HepG2 (cell line): ENCODE measurements around the gene RPS2. TPM values are rescaled to one million over a fixed set of nuclear protein-coding genes. Genes with fewer than 3 reads are reported as not detected.
A peak's percentile ranks its signal among the peaks of the same experiment; 100 is the strongest.

Experiments used
- DR1 ChIP-seq: sonication (generic); formaldehyde crosslinking; IDR thresholded peaks from 2 replicates; pipeline ENCODE4 v1.8.0; 2021; ENCODE audit warnings: mild to moderate bottlenecking, missing genetic modification reagents, inconsistent platforms
- ERF ChIP-seq: IDR thresholded peaks from 2 replicates; pipeline ENCODE4 v1.6.1; 2018; ENCODE audit warnings: missing biosample characterization, missing genetic modification reagents
- FOXO1 ChIP-seq: sonication (generic); formaldehyde crosslinking; IDR thresholded peaks from 2 replicates; pipeline ENCODE4 v1.4.0; 2020; ENCODE audit warnings: missing genetic modification reagents
- HMG20B ChIP-seq: conservative IDR thresholded peaks from 2 replicates; pipeline ENCODE4 v1.6.1; 2016; ENCODE audit warnings: missing genetic modification reagents, missing compliant biosample characterization
- NPAS2 ChIP-seq: sonication (generic); formaldehyde crosslinking; IDR thresholded peaks from 2 replicates; pipeline ENCODE4 v1.8.0; 2022; ENCODE audit warnings: mild to moderate bottlenecking, missing genetic modification reagents, borderline replicate concordance
- REL ChIP-seq: sonication (generic); formaldehyde crosslinking; conservative IDR thresholded peaks from 2 replicates; pipeline ENCODE4 v1.8.0; 2022; ENCODE audit warnings: mild to moderate bottlenecking, missing genetic modification reagents, moderate library complexity
- SP5 ChIP-seq: IDR thresholded peaks from 2 replicates; pipeline ENCODE4 v1.6.1; 2016; ENCODE audit warnings: low read depth, borderline replicate concordance
- TEAD2 ChIP-seq: sonication (generic); formaldehyde crosslinking; IDR thresholded peaks from 2 replicates; pipeline ENCODE4 v1.9.0; 2021; ENCODE audit warnings: missing genetic modification reagents
- ZNF251 ChIP-seq: sonication (generic); formaldehyde crosslinking; IDR thresholded peaks from 2 replicates; pipeline ENCODE4 v1.9.0; 2021; ENCODE audit warnings: mild to moderate bottlenecking, missing genetic modification reagents
- ZNF562 ChIP-seq: sonication (generic); formaldehyde crosslinking; IDR thresholded peaks from 2 replicates; pipeline ENCODE4 v1.8.0; 2022; ENCODE audit warnings: missing genetic modification reagents, borderline replicate concordance
- ZNF615 ChIP-seq: sonication (generic); formaldehyde crosslinking; IDR thresholded peaks from 2 replicates; pipeline ENCODE4 v1.5.0; 2020; ENCODE audit warnings: mild to moderate bottlenecking, missing genetic modification reagents, borderline replicate concordance
- ZNF883 ChIP-seq: sonication (generic); formaldehyde crosslinking; IDR thresholded peaks from 2 replicates; pipeline ENCODE4 v1.5.1; 2020; ENCODE audit warnings: mild to moderate bottlenecking, missing genetic modification reagents; ENCODE audit errors: not compliant biosample characterization
- polyA plus RNA-seq, 8 experiments: library from polyadenylated mRNA; depleted of rRNA in 3 of 8; stranded (reverse) in 7 of 8; unstranded in 1 of 8; fragments of >200 nt; fragmentation: Illumina TruSeq in 4 of 8; extraction: Trizol in 4 of 8; gene quantifications; 2 replicates each; pipeline versions ENCODE4 v1.2.1 to v1.2.3, GENCODE V29; 2011 to 2016; ENCODE audit warnings: low read depth in 4 of 8, missing spikeins in 1 of 8, mixed read lengths in 1 of 8; ENCODE audit not compliant: insufficient read depth in 1 of 8
- total RNA-seq, 5 experiments: library from RNA; depleted of rRNA; stranded (reverse); fragments of >200 nt; fragmentation: Illumina TruSeq; extraction: Trizol; gene quantifications; 2 replicates each; pipeline ENCODE4 v1.2.3, GENCODE V29; 2016; ENCODE audit warnings: low read depth in 1 of 5
- TF ChIP-seq, protein P1 (sequence below): sonication (generic); formaldehyde crosslinking; IDR thresholded peaks from 2 replicates; pipeline ENCODE4 v1.4.0; 2020; ENCODE audit warnings: mild to moderate bottlenecking, low read depth, missing genetic modification reagents
- TF ChIP-seq, protein P2 (sequence below): sonication (generic); formaldehyde crosslinking; IDR thresholded peaks from 2 replicates; pipeline ENCODE4 v1.4.0; 2020; ENCODE audit warnings: mild to moderate bottlenecking, missing genetic modification reagents
- TF ChIP-seq, protein P3 (sequence below): sonication (generic); formaldehyde crosslinking; IDR thresholded peaks from 2 replicates; pipeline ENCODE4 v1.4.0; 2020; ENCODE audit warnings: mild to moderate bottlenecking, missing genetic modification reagents
- TF ChIP-seq, protein P4 (sequence below), 2 experiments: sonication (generic) in 1 of 2; formaldehyde crosslinking in 1 of 2; IDR thresholded peaks; 2 replicates each; pipeline versions ENCODE4 v1.4.0 to v1.6.1; 2016 to 2020; ENCODE audit warnings: borderline replicate concordance in 1 of 2, low read depth in 1 of 2, mild to moderate bottlenecking in 1 of 2, missing genetic modification reagents in 1 of 2

The RPS2 gene
- total and polyA plus RNA-seq, 2 of the 13 experiments (the other 11 are each of a cell fraction or from before 2014, with no cell fraction given), result 1,908 to 4,514 TPM

DNA sequence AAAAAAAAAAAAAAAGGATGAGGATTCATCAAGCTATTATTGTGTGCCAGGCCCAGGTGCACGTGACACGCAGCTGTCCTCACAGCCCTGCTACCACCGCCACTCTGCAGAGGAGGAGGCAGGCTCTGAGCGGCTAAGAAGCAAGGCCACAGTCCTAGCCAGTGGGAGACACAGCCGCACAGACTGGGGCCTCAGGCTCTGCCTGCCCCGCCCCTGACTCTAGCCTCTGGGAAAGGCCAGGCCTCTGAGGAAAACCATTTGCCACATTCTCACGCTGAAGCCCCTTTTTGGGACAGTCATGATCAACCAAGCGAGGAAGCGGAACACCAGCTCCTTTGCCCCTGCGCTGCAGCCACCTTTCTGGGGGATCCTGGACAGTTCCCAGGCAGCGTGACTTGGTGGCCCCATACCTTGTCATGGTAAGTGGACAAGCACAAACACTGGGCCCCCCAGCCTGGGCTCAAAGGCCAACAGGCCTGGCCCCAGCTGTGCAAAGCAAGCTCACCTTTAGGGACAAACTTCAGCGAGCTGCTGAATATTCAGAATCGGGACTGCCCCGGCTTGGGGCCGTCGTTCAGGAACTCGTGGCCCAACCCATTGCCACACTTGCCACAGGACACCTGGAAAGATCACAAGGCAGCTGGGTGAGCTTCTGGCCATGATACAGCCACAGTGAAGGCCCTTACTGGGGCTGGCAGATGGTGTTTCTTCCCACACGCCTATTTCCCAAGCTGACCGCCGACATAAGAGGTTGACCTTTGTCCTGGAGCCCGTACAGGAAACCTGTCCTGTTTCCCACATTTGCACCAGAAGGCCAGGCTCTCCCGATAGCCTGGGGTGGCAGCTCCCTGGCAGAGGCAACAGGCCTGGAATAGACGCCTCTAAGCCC is 24.1 kb downstream of the RPS2 start (continued):
- peak; percentile 61 for TF ChIP-seq ZNF883 (CRISPR knock-in tag)
- TF ChIP-seq ZNF251 (CRISPR knock-in tag), result no peak
- peak; percentile 85; the same call in 1 of the 2 replicates for TF ChIP-seq ERF (CRISPR knock-in tag)
- TF ChIP-seq NPAS2 (CRISPR knock-in tag), result no peak
- TF ChIP-seq, protein P1, sequence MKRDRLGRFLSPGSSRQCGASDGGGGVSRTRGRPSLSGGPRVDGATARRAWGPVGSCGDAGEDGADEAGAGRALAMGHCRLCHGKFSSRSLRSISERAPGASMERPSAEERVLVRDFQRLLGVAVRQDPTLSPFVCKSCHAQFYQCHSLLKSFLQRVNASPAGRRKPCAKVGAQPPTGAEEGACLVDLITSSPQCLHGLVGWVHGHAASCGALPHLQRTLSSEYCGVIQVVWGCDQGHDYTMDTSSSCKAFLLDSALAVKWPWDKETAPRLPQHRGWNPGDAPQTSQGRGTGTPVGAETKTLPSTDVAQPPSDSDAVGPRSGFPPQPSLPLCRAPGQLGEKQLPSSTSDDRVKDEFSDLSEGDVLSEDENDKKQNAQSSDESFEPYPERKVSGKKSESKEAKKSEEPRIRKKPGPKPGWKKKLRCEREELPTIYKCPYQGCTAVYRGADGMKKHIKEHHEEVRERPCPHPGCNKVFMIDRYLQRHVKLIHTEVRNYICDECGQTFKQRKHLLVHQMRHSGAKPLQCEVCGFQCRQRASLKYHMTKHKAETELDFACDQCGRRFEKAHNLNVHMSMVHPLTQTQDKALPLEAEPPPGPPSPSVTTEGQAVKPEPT (CRISPR knock-in tag), result 0 out of 2 replicates have a peak, but pooled peaks have one; percentile 48
- no peak for TF ChIP-seq ZNF562 (CRISPR knock-in tag)
- peak; percentile 83; the same call in 1 of the 2 replicates for TF ChIP-seq ZNF615 (CRISPR knock-in tag)
- TF ChIP-seq REL (CRISPR knock-in tag), result peak; percentile 81
- TF ChIP-seq, protein P2, sequence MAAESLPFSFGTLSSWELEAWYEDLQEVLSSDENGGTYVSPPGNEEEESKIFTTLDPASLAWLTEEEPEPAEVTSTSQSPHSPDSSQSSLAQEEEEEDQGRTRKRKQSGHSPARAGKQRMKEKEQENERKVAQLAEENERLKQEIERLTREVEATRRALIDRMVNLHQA (CRISPR knock-in tag), result no peak
- TF ChIP-seq DR1 (CRISPR knock-in tag), result peak; percentile 61; the same call in 1 of the 2 replicates
- TF ChIP-seq, protein P3, sequence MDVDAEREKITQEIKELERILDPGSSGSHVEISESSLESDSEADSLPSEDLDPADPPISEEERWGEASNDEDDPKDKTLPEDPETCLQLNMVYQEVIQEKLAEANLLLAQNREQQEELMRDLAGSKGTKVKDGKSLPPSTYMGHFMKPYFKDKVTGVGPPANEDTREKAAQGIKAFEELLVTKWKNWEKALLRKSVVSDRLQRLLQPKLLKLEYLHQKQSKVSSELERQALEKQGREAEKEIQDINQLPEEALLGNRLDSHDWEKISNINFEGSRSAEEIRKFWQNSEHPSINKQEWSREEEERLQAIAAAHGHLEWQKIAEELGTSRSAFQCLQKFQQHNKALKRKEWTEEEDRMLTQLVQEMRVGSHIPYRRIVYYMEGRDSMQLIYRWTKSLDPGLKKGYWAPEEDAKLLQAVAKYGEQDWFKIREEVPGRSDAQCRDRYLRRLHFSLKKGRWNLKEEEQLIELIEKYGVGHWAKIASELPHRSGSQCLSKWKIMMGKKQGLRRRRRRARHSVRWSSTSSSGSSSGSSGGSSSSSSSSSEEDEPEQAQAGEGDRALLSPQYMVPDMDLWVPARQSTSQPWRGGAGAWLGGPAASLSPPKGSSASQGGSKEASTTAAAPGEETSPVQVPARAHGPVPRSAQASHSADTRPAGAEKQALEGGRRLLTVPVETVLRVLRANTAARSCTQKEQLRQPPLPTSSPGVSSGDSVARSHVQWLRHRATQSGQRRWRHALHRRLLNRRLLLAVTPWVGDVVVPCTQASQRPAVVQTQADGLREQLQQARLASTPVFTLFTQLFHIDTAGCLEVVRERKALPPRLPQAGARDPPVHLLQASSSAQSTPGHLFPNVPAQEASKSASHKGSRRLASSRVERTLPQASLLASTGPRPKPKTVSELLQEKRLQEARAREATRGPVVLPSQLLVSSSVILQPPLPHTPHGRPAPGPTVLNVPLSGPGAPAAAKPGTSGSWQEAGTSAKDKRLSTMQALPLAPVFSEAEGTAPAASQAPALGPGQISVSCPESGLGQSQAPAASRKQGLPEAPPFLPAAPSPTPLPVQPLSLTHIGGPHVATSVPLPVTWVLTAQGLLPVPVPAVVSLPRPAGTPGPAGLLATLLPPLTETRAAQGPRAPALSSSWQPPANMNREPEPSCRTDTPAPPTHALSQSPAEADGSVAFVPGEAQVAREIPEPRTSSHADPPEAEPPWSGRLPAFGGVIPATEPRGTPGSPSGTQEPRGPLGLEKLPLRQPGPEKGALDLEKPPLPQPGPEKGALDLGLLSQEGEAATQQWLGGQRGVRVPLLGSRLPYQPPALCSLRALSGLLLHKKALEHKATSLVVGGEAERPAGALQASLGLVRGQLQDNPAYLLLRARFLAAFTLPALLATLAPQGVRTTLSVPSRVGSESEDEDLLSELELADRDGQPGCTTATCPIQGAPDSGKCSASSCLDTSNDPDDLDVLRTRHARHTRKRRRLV (CRISPR knock-in tag), result peak; percentile 83
- no peak for TF ChIP-seq TEAD2 (CRISPR knock-in tag)
- TF ChIP-seq SP5 (CRISPR knock-in tag), result peak; percentile 61; the same call in 1 of the 2 replicates
- TF ChIP-seq FOXO1 (CRISPR knock-in tag), result peak; percentile 65
- TF ChIP-seq, protein P4, sequence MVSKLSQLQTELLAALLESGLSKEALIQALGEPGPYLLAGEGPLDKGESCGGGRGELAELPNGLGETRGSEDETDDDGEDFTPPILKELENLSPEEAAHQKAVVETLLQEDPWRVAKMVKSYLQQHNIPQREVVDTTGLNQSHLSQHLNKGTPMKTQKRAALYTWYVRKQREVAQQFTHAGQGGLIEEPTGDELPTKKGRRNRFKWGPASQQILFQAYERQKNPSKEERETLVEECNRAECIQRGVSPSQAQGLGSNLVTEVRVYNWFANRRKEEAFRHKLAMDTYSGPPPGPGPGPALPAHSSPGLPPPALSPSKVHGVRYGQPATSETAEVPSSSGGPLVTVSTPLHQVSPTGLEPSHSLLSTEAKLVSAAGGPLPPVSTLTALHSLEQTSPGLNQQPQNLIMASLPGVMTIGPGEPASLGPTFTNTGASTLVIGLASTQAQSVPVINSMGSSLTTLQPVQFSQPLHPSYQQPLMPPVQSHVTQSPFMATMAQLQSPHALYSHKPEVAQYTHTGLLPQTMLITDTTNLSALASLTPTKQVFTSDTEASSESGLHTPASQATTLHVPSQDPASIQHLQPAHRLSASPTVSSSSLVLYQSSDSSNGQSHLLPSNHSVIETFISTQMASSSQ (IDR thresholded peaks at IDR 0.05; ENCODE audit: low read depth), result peak; percentile 75; the same call in 1 of the 2 replicates
- TF ChIP-seq, protein P4 (CRISPR knock-in tag; IDR thresholded peaks at IDR 0.05; ENCODE audit: borderline replicate concordance), result peak; percentile 78; the same call in 1 of the 2 replicates
- TF ChIP-seq HMG20B, result peak; percentile 7; the same call in 1 of the 2 replicates
